Panc1 (cell line): ENCODE data around the gene LAMB2. TPM values are rescaled to one million over a fixed set of nuclear protein-coding genes. Genes with fewer than 3 reads are reported as not detected.

Experiments used
- ATAC-seq: fragments of 200-7000 bp; cut with Tn5 transposase; 2 replicates; pipeline ENCODE4 v1.9.1; 2020; ENCODE audit warnings: mild to moderate bottlenecking, moderate library complexity
- BruUV-seq: library from RNA; stranded (reverse); fragments of 400-500 nt; replicated peaks from 2 replicates; lab custom pipeline; 2021; lab: Mats Ljungman, UMichigan
- CTCF ChIA-PET: fragments of 300-600 bp; sonication (Branson Sonifier 250); formaldehyde crosslinking; loops from one replicate; lab custom pipeline; 2022; ENCODE audit warnings: antibody characterized with exemption; lab: Charles Lee
- POLR2A ChIA-PET: fragments of 300-600 bp; sonication (Branson Sonifier 250); formaldehyde crosslinking; loops from one replicate; lab custom pipeline; 2022; ENCODE audit warnings: antibody characterized with exemption; lab: Charles Lee
- DNase-seq: peaks from one replicate; pipeline ENCODE4 v3.0.0-alpha.2; 2010; ENCODE audit warnings: low read depth, low spot score
- H3K27ac ChIP-seq: 2 replicates; pipeline ENCODE4 v1.5.1; 2011; ENCODE audit warnings: mild to moderate bottlenecking, low read length, inconsistent platforms
- H3K27me3 ChIP-seq: fragments of 200-500 bp; sonication (Bioruptor generic); 2 replicates; pipeline ENCODE4 v1.6.0; 2014; ENCODE audit warnings: low read length, inconsistent platforms; ENCODE audit not compliant: control insufficient read depth, insufficient read depth
- H3K36me3 ChIP-seq: fragments of 200-500 bp; sonication (Bioruptor generic); 2 replicates; pipeline ENCODE4 v1.5.1; 2014; ENCODE audit warnings: inconsistent platforms, mild to moderate bottlenecking, low read length, moderate library complexity; ENCODE audit not compliant: control insufficient read depth, insufficient read depth
- H3K4me1 ChIP-seq: 2 replicates; pipeline ENCODE4 v1.5.1; 2011; ENCODE audit warnings: inconsistent platforms, mild to moderate bottlenecking, low read length, moderate library complexity; ENCODE audit not compliant: control insufficient read depth, insufficient read depth
- H3K4me3 ChIP-seq, 2 experiments: 2 replicates each; pipeline ENCODE4 v1.5.1; 2011 to 2012; ENCODE audit warnings: low read depth in 2 of 2, low read length in 2 of 2, mild to moderate bottlenecking in 2 of 2, inconsistent platforms in 1 of 2, moderate library complexity in 1 of 2
- H3K9me3 ChIP-seq: fragments of 200-500 bp; sonication (Bioruptor generic); 2 replicates; pipeline ENCODE4 v1.5.1; 2014; ENCODE audit warnings: low read depth, mild to moderate bottlenecking, inconsistent platforms, low read length, moderate library complexity; ENCODE audit not compliant: control insufficient read depth, insufficient read depth
- POLR2AphosphoS5 ChIP-seq: IDR thresholded peaks from 2 replicates; pipeline ENCODE4 v1.6.1; 2012; ENCODE audit warnings: mild to moderate bottlenecking, low read depth, low read length, moderate library complexity
- SIN3A ChIP-seq: IDR thresholded peaks from 2 replicates; pipeline ENCODE4 v1.6.1; 2012; ENCODE audit warnings: low read depth, mild to moderate bottlenecking, low read length, moderate library complexity, borderline replicate concordance; ENCODE audit not compliant: insufficient read depth
- TCF7L2 ChIP-seq: IDR thresholded peaks from 2 replicates; pipeline ENCODE4 v1.6.1; 2011; ENCODE audit warnings: mild to moderate bottlenecking, low read depth, low read length, inconsistent platforms
- in situ Hi-C: cut with HindIII; loops from 2 replicates; pipeline ENCODE4 v1.10.0; 2016; ENCODE audit warnings: low sequenced_read_pairs, low pct_unique_long_range_greater_than_20kb
- intact Hi-C: fragments of 100-400 bp; cut with micrococcal nuclease; formaldehyde crosslinking; loops from one replicate; pipeline ENCODE4 v1.10.0; 2022; ENCODE audit not compliant: unreplicated experiment
- total RNA-seq: library from RNA; stranded (reverse); gene quantifications from one replicate; pipeline ENCODE4 v1.2.1, GENCODE V29; 2021; ENCODE audit not compliant: unreplicated experiment
- TF ChIP-seq, protein P1 (sequence below), 2 experiments: IDR thresholded peaks; 2 replicates each; pipeline ENCODE4 v1.6.1; 2011 to 2012; ENCODE audit warnings: low read depth in 2 of 2, control low read depth in 1 of 2, low read length in 1 of 2, mild to moderate bottlenecking in 1 of 2, moderate library complexity in 1 of 2; ENCODE audit not compliant: insufficient read depth in 1 of 2
- TF ChIP-seq, protein P2 (sequence below): fragments of 450-650 bp; IDR thresholded peaks from 2 replicates; pipeline ENCODE4 v1.5.1; 2017; ENCODE audit warnings: mild to moderate bottlenecking

LAMB2 gene
- total RNA-seq, 1 experiment from 2014 or later, result 189 TPM

DNA sequence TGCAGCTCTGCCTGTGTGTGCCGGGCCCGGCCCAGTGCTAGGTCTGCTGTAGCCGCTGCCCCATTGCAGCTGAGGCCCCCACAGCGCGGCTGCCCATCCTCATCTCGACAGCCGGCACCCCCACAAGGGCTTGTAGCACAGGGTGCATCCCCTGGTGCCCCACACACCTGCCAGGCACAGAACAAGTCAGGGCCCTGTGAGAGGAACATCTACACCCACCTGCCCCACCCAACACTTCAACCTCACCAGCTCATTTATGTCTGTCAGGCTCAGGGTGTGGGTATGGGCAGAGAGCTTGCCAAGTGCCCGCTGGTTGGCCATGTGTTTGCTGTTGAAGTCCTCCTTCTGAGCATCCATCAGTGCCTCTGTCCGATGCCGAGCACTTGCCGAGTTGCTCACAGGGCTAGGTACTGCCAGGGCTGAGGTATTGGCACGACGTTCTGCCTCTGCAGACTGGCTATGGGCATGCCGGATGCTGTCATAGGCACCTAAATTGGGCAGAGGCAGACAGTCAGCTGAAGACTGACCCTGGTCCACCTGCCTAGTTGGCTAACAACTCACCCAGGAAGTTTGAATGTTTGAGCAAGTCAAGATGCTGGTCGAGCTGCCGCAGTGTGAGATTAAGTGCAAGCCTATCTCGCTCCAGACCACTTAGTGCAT lies 9.8 kb downstream of the LAMB2 start:
- TF ChIP-seq, protein P1, sequence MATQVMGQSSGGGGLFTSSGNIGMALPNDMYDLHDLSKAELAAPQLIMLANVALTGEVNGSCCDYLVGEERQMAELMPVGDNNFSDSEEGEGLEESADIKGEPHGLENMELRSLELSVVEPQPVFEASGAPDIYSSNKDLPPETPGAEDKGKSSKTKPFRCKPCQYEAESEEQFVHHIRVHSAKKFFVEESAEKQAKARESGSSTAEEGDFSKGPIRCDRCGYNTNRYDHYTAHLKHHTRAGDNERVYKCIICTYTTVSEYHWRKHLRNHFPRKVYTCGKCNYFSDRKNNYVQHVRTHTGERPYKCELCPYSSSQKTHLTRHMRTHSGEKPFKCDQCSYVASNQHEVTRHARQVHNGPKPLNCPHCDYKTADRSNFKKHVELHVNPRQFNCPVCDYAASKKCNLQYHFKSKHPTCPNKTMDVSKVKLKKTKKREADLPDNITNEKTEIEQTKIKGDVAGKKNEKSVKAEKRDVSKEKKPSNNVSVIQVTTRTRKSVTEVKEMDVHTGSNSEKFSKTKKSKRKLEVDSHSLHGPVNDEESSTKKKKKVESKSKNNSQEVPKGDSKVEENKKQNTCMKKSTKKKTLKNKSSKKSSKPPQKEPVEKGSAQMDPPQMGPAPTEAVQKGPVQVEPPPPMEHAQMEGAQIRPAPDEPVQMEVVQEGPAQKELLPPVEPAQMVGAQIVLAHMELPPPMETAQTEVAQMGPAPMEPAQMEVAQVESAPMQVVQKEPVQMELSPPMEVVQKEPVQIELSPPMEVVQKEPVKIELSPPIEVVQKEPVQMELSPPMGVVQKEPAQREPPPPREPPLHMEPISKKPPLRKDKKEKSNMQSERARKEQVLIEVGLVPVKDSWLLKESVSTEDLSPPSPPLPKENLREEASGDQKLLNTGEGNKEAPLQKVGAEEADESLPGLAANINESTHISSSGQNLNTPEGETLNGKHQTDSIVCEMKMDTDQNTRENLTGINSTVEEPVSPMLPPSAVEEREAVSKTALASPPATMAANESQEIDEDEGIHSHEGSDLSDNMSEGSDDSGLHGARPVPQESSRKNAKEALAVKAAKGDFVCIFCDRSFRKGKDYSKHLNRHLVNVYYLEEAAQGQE (IDR thresholded peaks at IDR 0.05; ENCODE audit: insufficient read depth in 1 of 2, low read depth in 2 of 2, low read length in 1 of 2), result no peak
- TF ChIP-seq, protein P2, sequence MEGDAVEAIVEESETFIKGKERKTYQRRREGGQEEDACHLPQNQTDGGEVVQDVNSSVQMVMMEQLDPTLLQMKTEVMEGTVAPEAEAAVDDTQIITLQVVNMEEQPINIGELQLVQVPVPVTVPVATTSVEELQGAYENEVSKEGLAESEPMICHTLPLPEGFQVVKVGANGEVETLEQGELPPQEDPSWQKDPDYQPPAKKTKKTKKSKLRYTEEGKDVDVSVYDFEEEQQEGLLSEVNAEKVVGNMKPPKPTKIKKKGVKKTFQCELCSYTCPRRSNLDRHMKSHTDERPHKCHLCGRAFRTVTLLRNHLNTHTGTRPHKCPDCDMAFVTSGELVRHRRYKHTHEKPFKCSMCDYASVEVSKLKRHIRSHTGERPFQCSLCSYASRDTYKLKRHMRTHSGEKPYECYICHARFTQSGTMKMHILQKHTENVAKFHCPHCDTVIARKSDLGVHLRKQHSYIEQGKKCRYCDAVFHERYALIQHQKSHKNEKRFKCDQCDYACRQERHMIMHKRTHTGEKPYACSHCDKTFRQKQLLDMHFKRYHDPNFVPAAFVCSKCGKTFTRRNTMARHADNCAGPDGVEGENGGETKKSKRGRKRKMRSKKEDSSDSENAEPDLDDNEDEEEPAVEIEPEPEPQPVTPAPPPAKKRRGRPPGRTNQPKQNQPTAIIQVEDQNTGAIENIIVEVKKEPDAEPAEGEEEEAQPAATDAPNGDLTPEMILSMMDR, result no peak
- TF ChIP-seq POLR2AphosphoS5 (no peak), SIN3A (no peak), TCF7L2 (no peak)
- CTCF ChIA-PET, result no interaction called here
- H3K36me3 ChIP-seq, result no peaks in the 10 kb centered on the region; the same call in 1 of the 2 replicates

DNA sequence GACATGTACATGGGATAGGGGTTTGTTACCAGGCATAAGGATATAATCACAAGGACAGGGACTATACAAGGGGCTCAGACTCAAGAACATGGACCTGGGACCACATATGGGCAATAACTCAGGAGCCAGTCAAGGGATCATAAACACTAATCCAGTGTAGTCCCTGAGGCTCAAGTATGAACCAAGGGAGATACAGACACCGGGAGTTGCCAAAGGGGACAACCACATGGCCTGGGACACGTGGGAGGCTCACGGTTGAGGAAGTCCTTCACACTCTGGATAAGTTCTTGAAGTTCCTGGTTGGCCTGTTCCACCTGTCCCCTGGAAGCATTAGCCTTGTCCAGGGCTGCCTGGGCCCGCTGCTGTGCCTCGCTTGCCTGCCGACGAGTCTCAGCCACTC lies 10.4 kb downstream of the LAMB2 start:
- Histone ChIP-seq H3K36me3 (no peaks in the 10 kb centered on the region; the same call in 1 of the 2 replicates), H3K9me3 (no peaks in the 10 kb centered on the region), H3K4me3 (no peak overlapping the region), H3K27ac (no peak overlapping the region), H3K27me3 (no peaks in the 10 kb centered on the region), H3K4me1 (peaks cover 8% of the 10 kb centered on the region)
- ATAC-seq (no peak), DNase-seq (no peak)
- no TSS peak for BruUV-seq
- in situ Hi-C loops (no loop called here), intact Hi-C loops (no loop called here)
- ChIA-PET CTCF (no interaction called here), POLR2A (no interaction called here)
- TF ChIP-seq TCF7L2 (no peak), SIN3A (no peak), POLR2AphosphoS5 (no peak)
- TF ChIP-seq, protein P2, result no peak
- TF ChIP-seq, protein P1 (IDR thresholded peaks at IDR 0.05; ENCODE audit: insufficient read depth in 1 of 2, low read depth in 2 of 2, low read length in 1 of 2), result no peak

More for the DNA sequence above, 9.8 kb downstream of the LAMB2 start:
- intact Hi-C loops, result no loop called here
- H3K27me3 ChIP-seq, result no peaks in the 10 kb centered on the region
- H3K4me1 ChIP-seq, result peaks cover 8% of the 10 kb centered on the region
- BruUV-seq, result no TSS peak
- H3K9me3 ChIP-seq, result no peaks in the 10 kb centered on the region
- ATAC-seq, result no peak
- no peak overlapping the region for H3K27ac ChIP-seq
- POLR2A ChIA-PET, result no interaction called here
- H3K4me3 ChIP-seq, result no peak overlapping the region
- no peak for DNase-seq
- in situ Hi-C loops, result no loop called here
